Islet of Langerhans (tissue), 1 donor: Measurements from ENCODE around the gene CEP57L1.
"Not testable (repeated sequence)": the region's sequence is repeated elsewhere in the genome, so short reads cannot be mapped to it uniquely, and the experiment has no call there.

Experiments
- FAIRE-seq: peaks from one replicate; lab custom pipeline; 2011; peaks lifted over from hg19 to GRCh38; lab: Jason Lieb, UNC

Gene CEP57L1

DNA sequence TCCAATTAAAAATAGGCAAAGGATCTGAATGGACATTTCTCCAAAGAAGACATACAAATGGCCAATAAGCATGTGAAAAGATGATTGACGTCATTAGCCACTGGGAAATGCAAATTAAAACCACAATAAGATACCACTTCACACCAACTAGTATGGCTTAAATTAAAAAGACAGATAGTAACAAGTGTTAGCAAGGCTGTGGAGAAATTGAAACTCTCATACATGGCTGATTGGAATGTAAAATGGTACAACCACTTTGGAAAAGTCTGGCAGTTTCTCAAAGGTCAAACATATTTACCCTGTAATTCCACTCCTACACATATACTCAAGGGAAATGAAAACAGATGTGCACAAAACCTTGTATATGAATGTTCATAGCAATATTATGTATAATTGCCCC, 83.6 kb downstream of the CEP57L1 start:
- FAIRE-seq = no peak

DNA sequence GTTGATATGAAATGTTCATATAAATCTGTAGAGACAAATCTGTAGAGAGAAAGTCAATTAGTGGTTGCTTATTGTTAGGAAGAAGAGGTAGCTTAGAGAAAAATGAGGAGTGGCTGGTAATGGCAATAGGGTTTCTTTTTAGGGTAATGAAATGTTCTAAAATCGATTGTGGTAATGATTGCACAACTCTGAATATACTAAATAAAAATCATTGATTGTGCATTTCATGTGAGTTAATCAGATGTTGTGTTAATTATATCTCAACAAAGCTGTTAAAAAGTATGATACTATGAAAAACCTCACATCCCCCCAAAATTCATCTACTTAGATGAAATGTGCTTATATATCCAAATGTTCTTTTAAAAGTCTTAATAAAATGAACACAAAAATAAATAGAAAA, 84.2 kb downstream of the CEP57L1 start:
- FAIRE-seq = no peak

DNA sequence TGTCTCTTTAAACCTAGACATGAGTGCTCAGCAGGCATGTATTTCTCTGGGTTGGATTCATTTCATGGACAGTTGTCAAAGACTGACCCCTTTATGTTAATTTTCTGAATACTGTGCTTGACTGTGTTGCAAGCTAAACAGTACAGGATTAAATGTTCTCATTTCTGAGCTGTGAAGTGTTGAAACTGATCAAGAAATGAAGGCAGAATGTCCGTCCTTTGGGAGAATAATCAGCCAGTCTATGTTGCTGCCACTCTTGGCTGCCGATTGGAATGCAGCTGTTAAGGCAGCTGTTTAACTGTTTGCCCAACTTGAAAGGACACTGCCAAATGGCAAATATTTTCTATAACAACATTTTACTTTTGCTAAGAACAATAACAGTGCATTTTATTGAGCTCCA, 87.3 kb downstream of the CEP57L1 start:
- FAIRE-seq = no peak

DNA sequence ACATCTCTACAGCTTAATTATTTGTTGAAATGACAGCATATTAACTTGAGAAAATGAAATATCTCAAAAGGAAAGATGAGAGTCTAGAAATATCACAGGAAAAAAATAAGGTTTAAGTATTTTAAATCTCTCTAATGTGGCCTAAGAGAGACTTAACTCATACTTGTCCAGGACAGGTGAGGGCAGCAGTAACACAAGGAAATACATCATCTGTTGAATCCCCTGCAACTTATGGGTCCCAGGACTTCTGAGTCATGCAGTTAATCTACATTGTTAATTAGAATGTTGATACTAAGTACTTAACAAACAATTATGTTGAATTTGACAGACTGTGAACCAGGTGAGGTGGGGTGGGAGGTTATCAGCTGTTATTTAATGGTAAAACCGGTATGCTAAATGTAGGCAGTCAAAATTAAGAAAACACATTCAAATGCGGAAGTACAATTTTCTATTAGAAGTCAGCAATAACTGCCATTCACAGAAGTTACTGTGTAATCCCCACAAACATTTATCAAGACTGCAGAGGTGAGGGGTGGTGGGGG, 87.9 kb downstream of the CEP57L1 start:
- no peak for FAIRE-seq

DNA sequence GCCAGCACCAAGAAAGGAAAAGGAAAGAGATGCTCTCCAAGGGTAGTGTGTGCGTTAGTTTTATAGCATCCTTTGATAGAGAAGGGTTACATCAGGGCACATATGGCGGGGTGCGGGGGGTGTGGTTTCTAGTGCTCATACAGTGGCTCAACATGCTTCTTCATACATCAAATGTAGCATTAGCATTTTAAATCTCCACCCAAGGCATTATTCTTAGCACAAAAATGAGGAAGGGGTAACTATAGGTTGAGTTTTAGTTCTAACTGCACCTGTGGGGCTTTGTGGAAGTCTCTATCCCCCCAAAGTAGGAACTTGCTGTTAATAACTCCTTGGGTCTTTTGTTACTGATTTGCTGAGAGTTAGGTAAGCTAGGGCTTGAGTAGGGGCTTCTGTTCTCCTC, 89.3 kb downstream of the CEP57L1 start:
- FAIRE-seq = no peak

DNA sequence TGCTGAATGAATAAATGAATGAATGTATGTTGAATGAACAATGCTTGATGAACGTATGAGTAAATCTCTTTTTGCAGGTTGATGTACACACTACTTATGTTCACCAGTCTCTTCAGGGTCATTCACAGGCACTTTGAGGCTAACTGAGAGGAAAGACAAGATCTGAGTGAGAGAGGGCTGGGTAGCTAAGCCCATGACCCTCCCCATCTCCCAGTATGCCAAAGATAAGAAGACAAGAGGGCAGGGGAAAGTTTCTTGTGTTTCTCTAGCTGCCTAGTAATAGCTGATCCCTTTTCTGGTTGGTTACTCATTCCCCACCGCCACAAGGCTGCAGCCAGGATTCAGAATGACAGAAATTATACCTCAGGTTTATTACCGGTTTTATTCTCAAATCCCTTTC, 90.7 kb downstream of the CEP57L1 start:
- no peak for FAIRE-seq

DNA sequence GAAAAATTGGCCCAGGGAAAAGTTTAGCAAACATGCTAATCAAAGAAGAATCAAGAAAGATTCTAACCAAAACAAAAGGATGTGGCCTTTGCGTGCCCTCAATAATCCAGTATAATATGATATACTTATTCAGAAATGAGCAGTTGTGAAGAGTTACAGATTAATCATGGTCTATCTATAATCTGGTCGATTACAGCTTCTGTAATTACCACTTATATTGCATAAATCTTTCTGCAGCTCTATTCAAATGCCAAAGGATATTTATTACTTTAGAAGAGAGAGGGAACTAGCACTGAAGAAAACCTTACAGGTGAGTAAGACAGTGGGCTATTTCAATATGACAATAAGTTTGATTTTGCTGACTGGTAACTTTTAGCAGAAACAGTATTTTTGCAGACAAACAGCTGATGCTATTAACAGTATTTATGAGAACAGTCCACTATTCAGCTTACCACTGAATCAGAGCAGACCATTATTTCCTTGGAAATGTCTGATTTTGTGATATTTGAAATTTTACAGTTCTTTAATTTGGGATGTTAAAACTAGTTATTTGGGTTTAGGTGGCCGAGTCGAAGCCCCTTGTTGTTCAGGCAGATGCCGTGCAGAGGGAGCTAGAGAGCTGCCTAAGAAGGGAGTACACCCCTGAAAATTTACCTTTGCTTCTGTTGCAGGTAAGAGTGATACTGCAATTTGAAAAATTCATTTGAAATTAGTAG, 92.2 kb downstream of the CEP57L1 start:
- peak; percentile 96 for FAIRE-seq

DNA sequence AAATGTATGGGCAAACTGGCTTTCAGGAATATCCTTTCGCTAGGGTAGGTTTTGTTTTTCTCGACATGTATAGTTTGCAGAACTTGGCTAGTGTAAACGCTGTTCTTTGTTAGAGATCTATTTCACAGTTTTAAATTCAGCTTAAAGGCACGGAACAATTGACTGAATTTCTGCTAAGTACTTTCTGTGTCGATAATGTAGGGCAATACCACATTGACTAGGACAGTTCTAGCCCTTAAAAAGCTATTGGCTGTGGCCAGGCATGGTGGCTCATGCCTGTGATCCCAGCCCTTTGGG, 92.8 kb downstream of the CEP57L1 start:
- no peak for FAIRE-seq

DNA sequence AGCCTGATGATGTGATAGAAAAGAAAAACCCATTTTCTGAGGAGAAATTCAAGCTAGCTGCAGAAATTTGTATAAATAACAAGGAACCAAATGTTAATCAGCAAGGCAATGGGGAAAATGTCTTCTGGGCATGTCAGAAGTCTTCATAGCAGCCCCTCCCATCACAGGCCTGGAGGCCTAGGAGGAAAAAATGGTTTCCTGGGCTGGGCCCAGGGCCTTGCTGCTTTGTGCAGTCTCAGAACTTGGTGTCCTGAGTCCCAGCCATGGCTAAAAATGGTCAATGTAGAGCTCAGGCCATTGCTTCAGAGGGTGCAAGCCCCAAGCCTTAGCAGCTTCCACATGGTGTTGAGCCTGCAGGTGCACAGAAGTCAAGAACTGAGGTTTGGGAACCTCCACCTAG, 96.1 kb downstream of the CEP57L1 start:
- FAIRE-seq = not testable (repeated sequence)

DNA sequence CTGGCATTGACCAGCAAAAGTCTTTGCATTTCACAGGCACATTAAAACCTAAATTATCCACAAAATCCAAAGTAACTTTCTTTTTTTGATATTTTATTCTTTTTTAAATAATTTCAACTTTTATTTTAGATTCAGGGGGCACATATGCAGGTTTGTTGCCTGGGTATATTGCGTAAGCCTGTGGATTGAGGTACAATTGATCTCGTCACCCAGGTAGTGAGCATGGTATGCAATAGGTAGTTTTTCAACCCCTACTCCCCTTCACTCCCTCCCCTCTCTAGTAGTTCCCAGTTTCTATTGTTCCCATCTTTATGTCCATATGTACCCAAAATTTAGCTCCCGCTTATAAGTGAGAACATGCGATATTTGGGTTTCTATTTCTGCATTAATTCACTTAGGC, 97.6 kb downstream of the CEP57L1 start:
- no peak for FAIRE-seq

DNA sequence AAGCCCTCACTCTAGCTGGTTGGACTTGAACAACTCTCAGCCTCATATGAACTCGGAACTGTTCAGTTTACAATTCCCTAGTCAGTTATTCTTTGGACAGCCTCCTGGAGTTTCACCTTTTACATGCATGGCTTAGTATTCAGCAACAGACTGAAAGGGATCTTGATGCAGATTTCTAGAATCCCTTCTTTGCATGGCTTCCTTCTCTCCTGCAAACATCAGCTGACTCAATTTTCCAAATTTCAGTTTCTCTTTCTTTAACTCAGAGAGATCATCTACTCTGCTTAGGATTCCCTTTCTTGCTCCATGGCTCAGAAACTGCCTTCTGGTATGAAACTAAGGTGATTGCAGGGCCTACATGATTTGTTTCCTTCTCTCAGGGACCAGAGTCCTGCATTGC, 99.6 kb downstream of the CEP57L1 start:
- no peak for FAIRE-seq

DNA sequence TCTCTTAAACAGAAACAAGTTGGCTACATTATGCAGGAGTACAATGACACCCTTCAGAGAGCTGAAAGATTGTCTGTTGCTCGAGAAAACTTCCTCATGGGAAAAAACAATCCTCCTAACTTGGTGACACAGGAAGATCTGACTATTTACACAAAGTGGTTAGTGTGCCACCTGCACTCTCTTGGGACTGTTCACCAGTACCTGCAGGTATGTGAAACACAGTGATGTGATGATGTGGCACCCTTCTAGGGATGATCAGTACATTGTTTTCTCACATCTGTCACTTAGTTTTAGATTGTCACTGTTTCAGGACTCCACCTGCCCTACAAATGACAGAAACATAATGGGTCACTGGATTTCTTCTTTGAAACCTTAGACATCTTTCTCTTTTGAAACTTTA, 101.8 kb downstream of the CEP57L1 start:
- no peak for FAIRE-seq

DNA sequence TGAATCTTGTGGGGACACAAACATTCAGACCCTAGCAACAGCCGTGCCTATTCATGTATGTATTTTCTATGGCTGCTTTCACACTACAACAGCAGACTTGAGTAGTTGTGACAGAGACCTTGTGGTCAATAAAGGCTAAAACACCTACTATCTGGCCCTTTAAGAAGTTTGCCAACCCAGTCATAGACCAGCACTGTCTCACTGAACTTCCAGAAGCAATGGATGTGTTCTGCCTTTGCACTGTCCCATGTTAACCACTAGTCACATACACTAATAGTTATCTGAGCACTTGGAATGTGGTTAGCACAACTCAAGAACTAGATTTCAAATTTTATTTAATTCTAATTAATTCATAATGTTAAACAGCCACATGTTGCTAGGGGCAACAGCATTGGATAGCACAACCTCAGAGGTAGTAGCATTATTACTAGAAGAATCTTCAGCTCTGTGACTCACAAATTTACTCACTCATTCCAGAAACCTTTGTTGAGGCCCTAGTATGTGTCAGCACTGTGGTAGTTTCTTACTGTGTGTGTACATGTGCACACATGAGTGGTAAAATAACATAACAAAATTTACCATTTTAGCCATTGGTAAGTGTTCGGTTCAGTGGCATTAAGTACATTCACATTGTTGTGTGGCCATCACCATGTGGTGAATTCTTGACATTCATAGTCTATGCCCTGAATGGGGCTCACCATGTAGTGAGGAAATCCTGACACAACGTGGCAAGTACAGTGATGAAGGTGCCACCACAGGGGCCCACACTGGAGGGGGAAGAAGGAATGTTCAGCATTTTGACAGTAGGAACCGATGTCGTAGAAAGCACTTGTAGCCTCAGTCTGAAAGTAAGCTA, 107.3 kb downstream of the CEP57L1 start:
- FAIRE-seq = no peak

DNA sequence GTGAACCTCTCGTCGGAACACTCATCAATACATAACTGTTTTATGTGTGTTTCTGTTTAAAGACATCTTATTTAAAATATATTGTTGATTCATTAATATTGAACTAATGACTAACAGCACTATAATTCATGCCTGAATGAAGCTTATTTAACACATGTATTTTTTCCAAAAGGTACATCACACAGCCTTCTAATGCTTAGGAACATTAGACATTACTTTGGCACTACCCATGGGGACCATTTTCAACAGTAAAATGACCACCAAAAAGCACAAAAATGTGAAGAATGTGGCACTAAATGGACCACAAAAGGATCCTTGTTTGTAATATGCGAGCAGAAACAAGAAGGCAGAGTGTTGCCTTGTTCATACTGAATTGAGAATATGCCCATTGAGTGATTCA, 109.2 kb downstream of the CEP57L1 start:
- no peak for FAIRE-seq

DNA sequence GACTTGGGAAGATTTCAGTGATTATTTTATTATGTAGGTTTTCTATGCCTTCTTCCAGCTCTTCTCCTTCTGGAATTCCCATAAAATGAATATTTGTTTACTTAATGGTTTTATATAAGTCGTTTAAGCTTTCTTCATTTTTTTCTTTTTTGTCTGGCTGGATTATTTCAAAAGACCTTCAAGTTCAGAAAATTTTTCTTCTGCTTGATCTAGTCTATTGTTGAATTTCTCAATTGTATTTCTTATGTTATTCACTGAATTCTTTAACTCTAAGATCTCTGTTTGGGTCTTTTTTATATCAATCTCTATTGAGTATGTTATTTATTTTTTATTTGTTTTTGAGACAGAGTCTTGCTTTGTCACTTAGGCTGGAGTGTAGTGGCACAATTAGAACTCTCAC, 117.4 kb downstream of the CEP57L1 start:
- no peak for FAIRE-seq
